Measurements from ENCODE around the gene DACT2.

The DACT2 gene

DNA sequence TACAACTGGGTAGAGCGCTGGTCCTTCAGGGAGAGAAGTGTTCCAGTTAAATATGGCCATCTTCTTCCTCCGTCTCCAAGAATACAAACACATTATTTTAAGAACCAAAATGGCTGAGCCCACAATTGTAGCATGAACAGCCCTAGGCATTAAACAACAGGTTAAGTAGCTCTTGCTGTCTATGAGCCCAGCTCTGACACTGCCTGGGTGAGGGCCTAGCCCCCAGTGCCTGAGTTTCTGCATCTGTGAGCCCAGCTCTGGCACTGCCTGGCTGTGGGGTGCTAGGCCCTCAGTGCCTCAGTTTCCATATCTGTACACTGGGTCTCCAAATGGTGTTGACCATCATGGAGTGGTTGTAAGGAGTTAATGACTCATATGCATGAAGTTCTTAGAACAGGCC lies 24.8 kb upstream of the DACT2 start:
- TF ChIP-seq, protein P1, sequence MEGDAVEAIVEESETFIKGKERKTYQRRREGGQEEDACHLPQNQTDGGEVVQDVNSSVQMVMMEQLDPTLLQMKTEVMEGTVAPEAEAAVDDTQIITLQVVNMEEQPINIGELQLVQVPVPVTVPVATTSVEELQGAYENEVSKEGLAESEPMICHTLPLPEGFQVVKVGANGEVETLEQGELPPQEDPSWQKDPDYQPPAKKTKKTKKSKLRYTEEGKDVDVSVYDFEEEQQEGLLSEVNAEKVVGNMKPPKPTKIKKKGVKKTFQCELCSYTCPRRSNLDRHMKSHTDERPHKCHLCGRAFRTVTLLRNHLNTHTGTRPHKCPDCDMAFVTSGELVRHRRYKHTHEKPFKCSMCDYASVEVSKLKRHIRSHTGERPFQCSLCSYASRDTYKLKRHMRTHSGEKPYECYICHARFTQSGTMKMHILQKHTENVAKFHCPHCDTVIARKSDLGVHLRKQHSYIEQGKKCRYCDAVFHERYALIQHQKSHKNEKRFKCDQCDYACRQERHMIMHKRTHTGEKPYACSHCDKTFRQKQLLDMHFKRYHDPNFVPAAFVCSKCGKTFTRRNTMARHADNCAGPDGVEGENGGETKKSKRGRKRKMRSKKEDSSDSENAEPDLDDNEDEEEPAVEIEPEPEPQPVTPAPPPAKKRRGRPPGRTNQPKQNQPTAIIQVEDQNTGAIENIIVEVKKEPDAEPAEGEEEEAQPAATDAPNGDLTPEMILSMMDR (IDR thresholded peaks at IDR 0.05; ENCODE audit: low read depth, low read length) = no peak
- no peak for DNase-seq (ENCODE audit: low read depth in 2 of 2)

DNA sequence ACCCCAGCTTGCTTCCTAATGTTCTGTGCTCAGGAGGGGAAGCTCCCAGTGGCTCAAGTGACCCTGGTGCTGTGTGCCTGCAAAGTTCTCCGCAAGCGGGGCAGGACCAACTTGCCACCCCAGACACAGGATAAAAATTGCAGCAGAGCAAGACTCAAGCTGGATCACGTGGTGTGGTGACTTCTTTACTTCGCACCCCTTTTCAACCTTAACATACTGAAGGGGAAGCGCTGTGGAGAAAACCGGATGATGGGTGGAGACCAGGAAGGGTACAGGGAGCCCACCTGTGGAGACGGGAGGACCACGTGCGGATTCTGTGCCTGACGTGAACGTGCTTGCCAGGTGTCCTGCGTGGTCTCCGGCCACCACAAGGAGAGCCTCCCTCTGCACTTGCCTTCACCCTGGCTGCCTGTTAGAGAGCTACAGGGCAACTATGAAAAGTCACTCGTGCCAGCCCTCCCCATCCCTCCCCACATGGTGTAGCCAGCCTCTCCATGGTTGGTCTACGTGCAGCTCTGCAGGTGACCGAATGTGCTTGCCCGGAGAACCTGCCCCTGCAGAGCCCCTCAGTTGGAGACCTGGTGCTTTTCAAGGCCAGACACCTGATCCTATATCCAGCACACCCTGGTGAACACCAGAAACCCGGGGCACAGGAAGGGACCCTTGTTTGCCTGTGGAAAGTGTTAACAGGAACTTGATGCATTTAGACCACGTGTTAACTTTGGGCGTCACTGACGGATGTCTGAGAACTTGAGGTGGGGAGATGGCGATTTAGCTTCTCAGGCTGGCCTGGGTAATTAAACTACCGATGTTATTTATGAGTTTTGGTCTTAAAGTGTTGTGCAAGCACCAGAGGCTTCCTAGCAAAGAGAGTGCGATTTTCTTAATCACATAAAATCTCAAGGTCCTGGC lies 23.9 kb upstream of the DACT2 start:
- TF ChIP-seq, protein P1 (IDR thresholded peaks at IDR 0.05; ENCODE audit: low read depth, low read length) = no peak
- no peak for DNase-seq (ENCODE audit: low read depth in 2 of 2)
- no peak overlapping the region for H3K4me3 ChIP-seq (replicated peaks in 1 of 2; ENCODE audit: low read depth in 2 of 2, low read length in 2 of 2)

More for the DNA sequence above, 24.8 kb upstream of the DACT2 start:
- no peak overlapping the region for H3K4me3 ChIP-seq (replicated peaks in 1 of 2; ENCODE audit: low read depth in 2 of 2, low read length in 2 of 2)

DNA sequence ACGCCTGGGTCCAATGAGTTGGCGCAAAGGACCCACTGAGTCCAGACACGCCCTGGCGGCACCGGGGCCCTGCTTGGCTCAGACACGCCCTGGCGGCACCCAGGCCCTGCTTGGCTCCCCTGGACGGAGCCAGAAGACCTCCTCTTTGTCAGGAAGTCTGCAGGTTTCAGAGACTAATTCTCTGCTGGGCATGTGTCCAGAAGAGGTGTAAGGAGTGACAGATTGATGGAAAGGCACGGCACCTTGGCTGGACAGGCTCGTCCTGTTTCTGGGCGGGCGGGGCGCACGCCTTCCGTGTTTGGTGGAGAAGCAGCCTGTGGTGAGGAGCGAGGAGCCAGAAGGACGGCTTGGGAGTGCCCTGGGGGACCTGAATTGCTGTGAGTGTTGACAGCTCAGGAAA lies 23.1 kb upstream of the DACT2 start:
- TF ChIP-seq, protein P1 (IDR thresholded peaks at IDR 0.05; ENCODE audit: low read depth, low read length) = no peak
- no peak for DNase-seq (ENCODE audit: low read depth in 2 of 2)
- no peak overlapping the region for H3K4me3 ChIP-seq (replicated peaks in 1 of 2; ENCODE audit: low read depth in 2 of 2, low read length in 2 of 2)

DNA sequence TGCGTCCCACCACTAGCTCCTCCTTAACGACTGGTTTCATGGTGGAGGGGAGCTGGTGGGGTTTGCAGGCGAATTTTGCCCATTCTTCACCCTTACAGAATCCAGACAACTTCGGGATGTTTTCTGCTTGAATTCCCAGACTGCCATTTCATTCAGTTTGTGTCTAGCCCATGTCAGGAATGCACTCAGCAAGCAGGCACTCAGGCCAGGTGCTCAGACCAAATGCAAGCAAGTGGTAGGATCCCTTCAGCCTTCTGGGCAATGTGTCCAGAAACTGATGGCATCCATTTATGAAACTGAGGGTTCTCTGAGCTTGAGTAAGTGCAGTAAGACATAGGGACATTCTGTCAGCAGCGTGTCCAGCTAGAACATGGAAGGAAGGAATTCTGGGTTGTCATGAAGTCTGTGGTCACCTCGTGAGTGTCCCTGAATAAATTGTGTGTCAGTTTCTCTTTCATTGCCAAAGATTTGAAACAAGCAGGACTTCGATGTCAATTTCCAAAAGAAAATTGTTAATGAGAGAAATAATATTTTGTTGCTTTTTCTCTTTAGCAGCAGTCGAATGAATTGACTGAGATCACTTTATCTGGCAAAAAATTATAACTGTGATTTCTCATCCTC lies 21.8 kb upstream of the DACT2 start:
- H3K4me3 ChIP-seq (replicated peaks in 1 of 2; ENCODE audit: low read depth in 2 of 2, low read length in 2 of 2) = no peak overlapping the region
- no peak for DNase-seq (ENCODE audit: low read depth in 2 of 2)
- TF ChIP-seq, protein P1 (IDR thresholded peaks at IDR 0.05; ENCODE audit: low read depth, low read length) = no peak

DNA sequence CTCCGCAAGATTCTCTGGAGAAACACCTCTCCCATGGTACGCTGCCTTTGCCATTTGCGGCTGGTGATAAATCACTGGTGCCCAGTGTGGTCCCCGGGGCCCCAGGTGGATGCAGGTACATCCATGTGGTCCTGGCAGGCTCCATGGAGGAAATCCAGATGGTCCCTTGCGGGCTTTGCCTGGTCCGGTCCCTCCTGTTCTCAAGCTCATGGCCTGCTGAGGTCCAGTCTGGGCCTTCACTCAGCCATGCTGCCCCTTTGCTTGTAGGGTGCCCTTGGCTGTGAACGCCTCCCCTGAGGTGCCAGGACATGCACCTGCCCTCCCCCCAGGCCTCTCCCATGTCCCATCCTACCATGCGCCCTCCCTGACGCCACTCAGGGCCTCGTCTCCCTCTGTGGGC lies 21.2 kb upstream of the DACT2 start:
- H3K4me3 ChIP-seq (replicated peaks in 1 of 2; ENCODE audit: low read depth in 2 of 2, low read length in 2 of 2) = no peak overlapping the region
- DNase-seq (ENCODE audit: low read depth in 2 of 2) = no peak
- TF ChIP-seq, protein P1 (IDR thresholded peaks at IDR 0.05; ENCODE audit: low read depth, low read length) = no peak

DNA sequence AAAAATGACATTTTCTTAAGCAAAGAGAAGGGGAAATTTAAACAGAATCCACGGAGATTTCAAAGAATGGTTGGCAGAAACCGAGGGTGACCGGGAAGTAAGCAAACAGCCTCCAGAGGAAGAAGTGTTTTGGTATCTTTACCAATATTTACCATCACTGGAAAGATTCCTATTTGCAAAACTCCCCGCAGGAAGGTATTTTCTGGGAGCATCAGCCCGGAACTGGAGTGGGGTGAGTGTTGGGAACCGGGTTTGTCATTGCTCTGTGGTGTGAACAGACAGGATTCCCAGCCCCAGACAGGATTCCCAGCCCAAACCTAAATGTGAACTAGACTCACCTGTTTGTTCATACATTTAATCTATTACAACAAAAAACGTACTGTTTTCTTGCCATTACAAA lies 19.2 kb upstream of the DACT2 start:
- TF ChIP-seq, protein P1 (IDR thresholded peaks at IDR 0.05; ENCODE audit: low read depth, low read length) = no peak
- no peak for DNase-seq (ENCODE audit: low read depth in 2 of 2)
- H3K4me3 ChIP-seq (replicated peaks in 1 of 2; ENCODE audit: low read depth in 2 of 2, low read length in 2 of 2) = no peak overlapping the region
